Measurements from ENCODE around the gene YPEL4.

- TF ChIP-seq CTCF (IDR thresholded peaks at IDR 0.05) = no peak
- TF ChIP-seq ZFX (IDR thresholded peaks at IDR 0.05; ENCODE audit: borderline replicate concordance) = no peak
These were observed 31.3 kb downstream of the YPEL4 start for GRCh38 chr11:57618438-57618837.

Measured in 22Rv1 (cell line).